Stimulated activated CD4-positive, alpha-beta T cell treated with anti-CD3 and anti-CD28 coated beads, Interleukin-4, amount 100 ng/mL, for 48 hours (primary cell): Measurements from ENCODE around the gene SUCLA2.
"Not testable (repeated sequence)": the region's sequence is repeated elsewhere in the genome, so short reads cannot be mapped to it uniquely, and the experiment has no call there.

ENCODE experiments used
- DNase-seq, 2 donors: peaks; one replicate each; pipeline ENCODE4 v3.0.0-alpha.2; 2020; ENCODE audit warnings: low read depth in 2 of 2

SUCLA2 gene

DNA sequence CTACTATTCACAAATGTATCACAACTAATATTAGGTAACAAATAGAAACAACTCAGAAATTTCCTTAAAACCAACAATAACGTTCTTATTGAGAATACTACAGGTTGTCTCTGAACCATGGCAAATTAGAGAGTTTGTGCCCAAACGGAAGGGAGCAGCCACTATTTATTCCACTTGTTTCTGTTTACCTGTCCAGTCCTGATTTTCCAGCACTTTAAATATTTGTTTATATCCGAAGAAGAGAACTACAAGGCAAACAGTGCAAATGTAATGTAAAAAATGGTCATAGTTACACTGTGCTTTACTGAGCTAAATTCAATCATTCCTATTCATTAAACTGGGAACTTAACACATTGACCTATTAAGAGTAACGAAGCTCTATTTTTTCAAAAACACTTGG is 9.2 kb downstream of the SUCLA2 start:
- DNase-seq = no peak

GRCh38 chr13:47990920-47991466 is 10.1 kb downstream of the SUCLA2 start:
- DNase-seq = no peak

- DNase-seq = no peak
These were observed 10.6 kb downstream of the SUCLA2 start for GRCh38 chr13:47990427-47990826.

DNA sequence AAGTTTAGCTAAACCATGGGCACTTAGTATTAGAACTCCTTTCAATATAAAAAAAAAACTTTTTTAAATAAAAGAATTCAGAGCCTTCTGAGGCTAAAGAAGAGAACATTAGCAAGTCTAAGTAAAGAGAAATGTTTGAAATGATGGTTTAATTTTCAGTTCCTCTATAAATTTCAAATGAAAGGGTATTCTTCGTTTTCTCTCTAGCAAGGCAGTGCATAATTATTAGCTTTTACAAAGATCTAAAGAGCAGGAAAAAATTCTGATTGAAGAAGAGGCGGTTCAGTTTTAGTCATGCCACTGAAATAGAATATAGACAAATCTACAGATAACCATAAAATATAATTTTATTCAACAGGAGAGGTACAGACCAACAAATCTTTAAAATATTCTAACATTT is 18.0 kb downstream of the SUCLA2 start:
- DNase-seq = no peak

- no peak for DNase-seq
These were observed 24.7 kb downstream of the SUCLA2 start for GRCh38 chr13:47976325-47976724.

- no peak for DNase-seq
These were observed 36.2 kb downstream of the SUCLA2 start for GRCh38 chr13:47964863-47965262.

- DNase-seq = no peak
These were observed 38.8 kb downstream of the SUCLA2 start for GRCh38 chr13:47962237-47962636.

DNA sequence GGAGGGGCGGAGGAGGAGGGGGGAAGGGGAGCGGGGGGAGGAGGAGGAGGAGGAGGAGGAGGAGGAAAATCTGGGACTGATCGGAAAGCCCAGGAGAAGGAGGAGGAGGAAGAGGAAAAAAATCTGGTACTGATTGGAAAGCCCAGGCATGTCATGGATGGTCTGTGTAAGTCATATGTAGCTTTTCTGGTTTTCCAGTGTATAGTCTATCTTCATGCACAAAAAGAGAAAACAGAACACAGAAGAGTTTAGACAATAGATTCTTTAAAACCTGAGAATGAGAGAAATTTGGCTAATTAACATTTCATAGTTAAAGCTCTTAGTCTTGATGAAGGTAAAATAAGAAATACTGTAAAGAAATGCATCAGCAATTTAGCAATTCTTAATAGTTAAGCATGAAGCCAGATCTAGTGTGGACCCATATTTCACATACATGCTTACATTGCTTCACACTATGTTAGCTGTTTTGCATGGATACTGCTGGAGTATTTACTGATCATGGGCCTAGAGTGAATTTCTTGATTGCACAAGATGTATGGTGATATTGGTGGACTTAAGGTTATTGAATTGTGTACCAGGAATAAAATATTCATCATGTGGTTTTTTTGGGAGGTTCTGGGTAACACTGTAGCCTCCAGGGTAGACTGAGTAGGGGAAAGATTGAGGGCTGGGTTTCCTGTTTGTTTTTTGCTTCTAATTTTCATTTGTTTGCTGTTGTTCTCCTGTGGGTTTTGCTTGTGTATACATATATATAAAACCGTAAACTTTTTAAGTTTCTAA is 41.4 kb downstream of the SUCLA2 start:
- DNase-seq = no peak

GRCh38 chr13:47957073-47957472 is 44.0 kb downstream of the SUCLA2 start:
- DNase-seq = no peak

DNA sequence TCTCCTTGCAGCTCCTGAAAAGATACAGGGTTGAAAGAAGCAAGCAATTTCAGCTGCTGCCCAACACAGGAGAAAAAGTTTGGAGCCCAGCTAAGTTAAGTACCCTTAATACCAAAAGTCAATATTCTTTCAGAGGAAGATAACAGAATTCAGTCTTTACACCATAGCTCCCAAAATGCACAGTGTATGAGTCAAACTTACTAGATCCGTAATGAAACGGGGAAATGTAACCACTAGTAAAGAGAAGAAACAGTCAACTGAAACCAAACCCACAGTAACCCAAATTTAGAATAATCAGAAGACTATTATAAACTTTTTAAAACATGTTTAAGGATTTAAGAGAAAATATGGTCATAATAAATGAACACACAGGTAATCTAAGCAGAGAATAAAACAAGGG is 45.2 kb downstream of the SUCLA2 start:
- no peak for DNase-seq

DNA sequence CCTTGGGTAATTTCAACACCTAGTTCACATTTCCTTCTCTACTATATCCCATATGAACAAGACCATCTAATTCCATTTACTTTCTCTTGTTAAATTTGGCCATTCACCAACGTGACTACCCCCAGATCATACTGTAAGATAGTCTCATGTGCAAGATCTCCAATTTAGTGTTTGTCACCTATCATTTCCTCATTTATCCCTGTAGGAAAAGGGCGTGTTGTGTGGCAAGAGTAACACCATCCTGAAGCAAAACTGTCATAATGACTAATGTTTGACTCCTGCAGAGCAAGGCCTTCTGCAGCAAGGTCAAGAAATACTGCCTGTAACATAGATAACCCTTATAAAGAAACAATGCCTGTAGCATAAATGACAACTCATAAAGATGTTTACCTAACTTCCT is 51.3 kb downstream of the SUCLA2 start:
- DNase-seq = no peak

DNA sequence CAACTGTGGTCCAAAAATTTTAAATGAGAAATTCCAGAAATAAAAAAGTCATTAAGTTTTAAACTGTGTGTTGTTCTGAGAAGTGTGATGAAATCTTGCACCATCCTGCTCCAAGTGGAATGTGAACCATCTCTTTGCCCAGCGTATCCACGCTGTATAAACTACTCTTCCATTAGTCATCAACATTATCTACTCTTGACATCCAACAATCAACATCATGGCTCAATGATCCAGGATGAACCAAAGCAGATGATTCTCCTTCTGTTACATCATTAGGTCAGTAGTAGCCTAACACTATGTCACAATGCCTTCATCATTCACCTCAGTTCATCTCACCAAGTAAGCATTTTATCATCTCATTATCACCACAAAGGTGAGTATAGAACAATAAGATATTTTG is 55.3 kb downstream of the SUCLA2 start:
- DNase-seq = no peak

GRCh38 chr13:47945146-47945545 is 55.9 kb downstream of the SUCLA2 start:
- not testable (repeated sequence) for DNase-seq

DNA sequence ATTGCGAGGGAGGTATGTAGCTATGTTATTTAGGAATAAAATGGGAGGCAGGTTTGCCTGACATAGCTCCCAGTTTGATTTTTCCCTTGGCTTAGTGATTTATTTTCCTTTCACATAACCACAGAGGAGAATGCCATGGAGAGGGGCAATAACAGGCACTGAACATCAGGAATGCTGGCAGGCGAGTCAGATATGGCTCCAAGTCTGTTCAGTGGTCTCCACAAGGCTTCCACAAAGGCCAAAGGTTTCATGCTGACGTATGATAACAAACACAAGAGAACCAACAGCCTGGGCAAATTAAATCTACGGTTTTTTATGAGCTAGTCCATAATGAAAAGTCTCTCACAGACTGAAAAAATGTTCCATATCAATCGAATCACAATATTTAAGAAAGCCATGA is 66.7 kb downstream of the SUCLA2 start:
- DNase-seq = no peak

DNA sequence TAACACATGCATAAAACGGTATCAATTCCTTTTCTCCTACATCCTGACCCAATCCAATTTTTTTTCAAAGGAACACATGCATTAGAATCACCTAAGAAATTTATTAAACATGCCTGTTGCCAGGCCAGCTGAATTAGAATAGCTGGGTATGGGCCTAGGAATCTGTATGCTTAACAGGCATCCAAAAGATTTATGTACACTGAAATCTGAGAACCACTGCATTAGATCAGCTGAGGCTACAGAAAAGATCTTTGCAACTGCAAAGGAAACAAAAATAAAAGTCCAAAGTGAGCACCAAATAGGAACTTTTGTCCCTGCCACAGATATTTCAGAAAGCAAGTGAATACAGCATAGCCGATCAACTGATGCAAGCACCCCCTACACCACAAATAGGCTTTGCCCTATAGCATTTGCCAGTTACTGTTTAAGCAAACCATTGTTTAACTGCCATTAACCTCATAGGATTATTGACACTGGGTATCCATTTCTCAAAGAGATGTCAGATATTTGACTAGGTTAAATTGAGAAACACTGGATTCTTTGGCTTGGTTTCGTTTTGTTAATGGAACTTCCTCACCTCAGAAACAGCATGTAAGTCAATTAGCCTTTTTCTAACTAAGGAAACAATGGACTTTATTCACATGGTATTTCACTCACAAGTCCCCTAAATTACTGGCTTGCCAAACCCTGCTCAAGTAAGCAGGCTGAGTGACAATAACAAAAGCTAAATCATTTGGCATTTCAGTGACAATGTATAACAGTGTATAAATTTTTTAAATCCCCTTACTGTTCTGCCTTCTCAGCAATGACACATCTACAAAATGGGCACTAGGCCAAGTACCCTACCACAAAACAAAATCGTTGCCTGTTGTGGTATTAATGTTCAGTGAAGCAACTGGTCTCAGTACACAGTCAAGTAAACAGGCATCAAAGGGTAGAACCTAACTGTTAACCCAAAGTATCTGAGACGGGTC is 67.8 kb downstream of the SUCLA2 start:
- DNase-seq = no peak

- no peak for DNase-seq
These were observed 70.4 kb downstream of the SUCLA2 start for GRCh38 chr13:47930649-47931165.

DNA sequence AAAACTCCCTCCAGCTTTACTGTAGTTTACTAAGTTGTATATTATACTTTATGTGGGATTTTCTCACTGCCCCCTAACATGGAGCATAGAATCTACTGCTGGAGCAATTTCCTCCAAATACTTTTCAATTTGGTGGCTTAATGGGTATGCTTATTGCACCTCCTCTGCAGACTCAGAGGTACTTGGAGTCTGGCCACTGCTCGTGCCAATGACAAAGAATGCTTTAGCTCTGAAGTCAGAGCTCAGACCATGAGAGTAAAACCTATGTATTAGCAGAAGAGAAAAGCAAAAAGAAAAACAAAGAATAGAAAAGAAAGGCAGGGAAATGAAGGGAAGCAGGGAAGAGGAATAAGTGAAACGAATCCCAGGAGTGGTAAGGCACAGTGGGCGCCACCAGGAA is 71.9 kb downstream of the SUCLA2 start:
- no peak for DNase-seq

DNA sequence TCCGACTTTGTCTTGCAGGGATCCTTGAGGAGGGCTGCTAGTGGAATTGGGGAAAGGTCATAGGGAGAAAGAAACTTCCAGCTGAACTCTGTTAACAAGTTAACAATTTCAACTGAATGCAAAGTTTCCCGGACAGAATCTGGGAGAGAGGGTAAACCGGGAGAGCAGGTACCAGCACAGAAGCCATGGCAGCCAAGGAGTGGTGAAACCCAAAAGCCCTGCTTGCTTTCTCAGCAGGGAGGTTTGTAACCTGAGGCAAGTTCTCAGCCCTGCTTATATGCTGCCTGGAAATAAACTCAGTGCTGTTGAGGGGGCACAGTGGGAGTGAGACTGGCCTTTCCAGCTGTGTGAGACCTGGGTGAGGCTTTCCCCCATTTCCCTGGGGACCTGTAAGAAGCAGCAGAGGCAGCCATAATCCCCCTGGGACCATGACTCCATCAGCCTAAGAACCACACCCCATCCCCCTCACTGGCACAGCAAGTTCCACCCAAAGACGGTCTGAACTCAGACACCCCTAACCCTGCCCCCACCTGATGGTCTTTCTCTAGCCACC is 84.0 kb downstream of the SUCLA2 start:
- no peak for DNase-seq

- DNase-seq = no peak
These were observed 92.7 kb downstream of the SUCLA2 start for GRCh38 chr13:47908197-47908902.

GRCh38 chr13:47904891-47905290 is 96.2 kb downstream of the SUCLA2 start:
- DNase-seq = no peak

GRCh38 chr13:47904241-47904640 is 96.8 kb downstream of the SUCLA2 start:
- no peak for DNase-seq
